ENCODE results near the gene PAX2.

- no peak for TF ChIP-seq AGO2 (optimal IDR thresholded peaks at IDR 0.05; ENCODE audit: low read depth, low read length)
- TF ChIP-seq ZNF382 (CRISPR knock-in tag; IDR thresholded peaks at IDR 0.05; ENCODE audit: borderline replicate concordance) = no peak
- TF ChIP-seq ZBTB8A (CRISPR knock-in tag; IDR thresholded peaks at IDR 0.05; ENCODE audit: borderline replicate concordance, low read depth) = no peak
- no peak for TF ChIP-seq CTCF (CRISPR knock-in tag; IDR thresholded peaks at IDR 0.05)
- TF ChIP-seq ZNF124 (CRISPR knock-in tag; IDR thresholded peaks at IDR 0.05) = no peak
- no peak for TF ChIP-seq PHF20 (CRISPR knock-in tag; IDR thresholded peaks at IDR 0.05)
- no peak for TF ChIP-seq CBFB (CRISPR knock-in tag; IDR thresholded peaks at IDR 0.05)
- TF ChIP-seq GTF2F1 (IDR thresholded peaks at IDR 0.05; ENCODE audit: low read length) = no peak
- no peak for TF ChIP-seq HDAC2 (CRISPR knock-in tag; IDR thresholded peaks at IDR 0.05)
- no peak for TF ChIP-seq SMAD3 (CRISPR knock-in tag; IDR thresholded peaks at IDR 0.05)
- TF ChIP-seq RELA (CRISPR knock-in tag; IDR thresholded peaks at IDR 0.05) = no peak
- TF ChIP-seq TFDP1 (CRISPR knock-in tag; IDR thresholded peaks at IDR 0.05; ENCODE audit: borderline replicate concordance) = no peak
- TF ChIP-seq HCFC1 (IDR thresholded peaks at IDR 0.05; ENCODE audit: low read depth, low read length) = no peak
These were observed 31.4 kb upstream of the PAX2 start for GRCh38 chr10:100713859-100714565.

Data from HepG2 (cell line).